Nephron progenitor cell (in vitro differentiated cells): Measurements from ENCODE around the gene CNIH4.

Source experiments
- DNase-seq: peaks from one replicate; pipeline ENCODE4 v3.0.0; 2021
- H3K27ac Mint-ChIP-seq: 2 replicates; pipeline ENCODE4 v1.8.0; 2021; ENCODE audit warnings: mild to moderate bottlenecking, moderate library complexity, mixed read lengths
- H3K27me3 Mint-ChIP-seq: 2 replicates; pipeline ENCODE4 v1.8.0; 2021; ENCODE audit warnings: mild to moderate bottlenecking, low read depth, mixed read lengths; ENCODE audit not compliant: poor library complexity
- H3K36me3 Mint-ChIP-seq: 2 replicates; pipeline ENCODE4 v1.8.0; 2021; ENCODE audit warnings: low read depth, mixed read lengths
- H3K4me1 Mint-ChIP-seq: 2 replicates; pipeline ENCODE4 v1.8.0; 2021; ENCODE audit warnings: mixed read lengths
- H3K4me3 Mint-ChIP-seq: 2 replicates; pipeline ENCODE4 v1.8.0; 2021; ENCODE audit warnings: mild to moderate bottlenecking, moderate library complexity, mixed read lengths
- H3K9me3 Mint-ChIP-seq: 2 replicates; pipeline ENCODE4 v1.8.0; 2021; ENCODE audit warnings: mild to moderate bottlenecking, moderate library complexity, mixed read lengths
- TF ChIP-seq, protein P1 (sequence below): fragments of 200-600 bp; sonication (generic); IDR thresholded peaks from 2 replicates; pipeline ENCODE4 v1.5.0; 2021; ENCODE audit warnings: antibody characterized with exemption

CNIH4 gene

DNA sequence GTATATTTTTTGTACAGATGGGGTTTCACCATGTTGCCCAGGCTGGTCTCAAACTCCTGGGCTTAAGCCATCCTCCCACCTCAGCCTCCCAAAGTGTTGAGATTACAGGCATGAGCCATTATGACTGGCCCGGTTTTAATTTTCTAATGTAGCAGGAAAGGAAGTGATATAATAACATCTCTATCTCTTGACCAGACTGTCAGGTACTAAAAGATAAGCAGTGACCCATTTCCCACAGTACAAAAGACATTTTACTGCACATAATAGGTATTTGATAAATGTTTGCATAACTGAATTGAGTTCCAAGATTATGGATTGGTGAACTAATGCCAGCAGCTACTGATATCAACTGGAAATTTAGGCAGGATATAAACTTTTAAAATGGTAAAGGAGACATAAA lies 30.7 kb upstream of the CNIH4 start:
- Mint-ChIP-seq H3K27me3 (no peaks in the 10 kb centered on the region), H3K36me3 (peaks cover 9% of the 10 kb centered on the region), H3K9me3 (no peaks in the 10 kb centered on the region), H3K27ac (no peak overlapping the region), H3K4me1 (peaks cover 30% of the 10 kb centered on the region), H3K4me3 (no peak overlapping the region)
- no peak for DNase-seq
- TF ChIP-seq, protein P1, sequence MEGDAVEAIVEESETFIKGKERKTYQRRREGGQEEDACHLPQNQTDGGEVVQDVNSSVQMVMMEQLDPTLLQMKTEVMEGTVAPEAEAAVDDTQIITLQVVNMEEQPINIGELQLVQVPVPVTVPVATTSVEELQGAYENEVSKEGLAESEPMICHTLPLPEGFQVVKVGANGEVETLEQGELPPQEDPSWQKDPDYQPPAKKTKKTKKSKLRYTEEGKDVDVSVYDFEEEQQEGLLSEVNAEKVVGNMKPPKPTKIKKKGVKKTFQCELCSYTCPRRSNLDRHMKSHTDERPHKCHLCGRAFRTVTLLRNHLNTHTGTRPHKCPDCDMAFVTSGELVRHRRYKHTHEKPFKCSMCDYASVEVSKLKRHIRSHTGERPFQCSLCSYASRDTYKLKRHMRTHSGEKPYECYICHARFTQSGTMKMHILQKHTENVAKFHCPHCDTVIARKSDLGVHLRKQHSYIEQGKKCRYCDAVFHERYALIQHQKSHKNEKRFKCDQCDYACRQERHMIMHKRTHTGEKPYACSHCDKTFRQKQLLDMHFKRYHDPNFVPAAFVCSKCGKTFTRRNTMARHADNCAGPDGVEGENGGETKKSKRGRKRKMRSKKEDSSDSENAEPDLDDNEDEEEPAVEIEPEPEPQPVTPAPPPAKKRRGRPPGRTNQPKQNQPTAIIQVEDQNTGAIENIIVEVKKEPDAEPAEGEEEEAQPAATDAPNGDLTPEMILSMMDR, result no peak

DNA sequence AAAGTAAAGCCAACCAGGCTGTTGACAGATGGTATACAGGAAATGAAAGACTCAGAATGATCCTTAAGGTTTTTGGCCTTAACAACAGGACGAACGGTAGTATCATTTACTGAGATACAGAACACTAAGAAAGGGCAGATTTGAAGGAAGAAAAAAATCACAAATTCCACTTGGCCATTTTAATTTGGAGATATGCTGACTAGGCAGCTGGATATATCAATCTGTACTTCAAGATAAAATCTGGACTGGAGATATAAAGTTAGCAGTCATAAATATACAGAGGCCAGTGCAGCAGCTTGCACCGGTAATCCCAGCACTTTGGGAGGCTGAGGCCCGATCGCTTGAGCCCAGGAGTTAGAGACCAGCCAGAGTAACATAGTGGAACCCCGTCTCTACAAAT lies 28.0 kb upstream of the CNIH4 start:
- TF ChIP-seq, protein P1, result no peak
- no peak for DNase-seq
- Mint-ChIP-seq H3K27me3 (no peaks in the 10 kb centered on the region), H3K27ac (no peak overlapping the region), H3K4me1 (peaks cover 30% of the 10 kb centered on the region), H3K36me3 (no peaks in the 10 kb centered on the region), H3K9me3 (no peaks in the 10 kb centered on the region), H3K4me3 (peak overlapping the region; percentile 97)

DNA sequence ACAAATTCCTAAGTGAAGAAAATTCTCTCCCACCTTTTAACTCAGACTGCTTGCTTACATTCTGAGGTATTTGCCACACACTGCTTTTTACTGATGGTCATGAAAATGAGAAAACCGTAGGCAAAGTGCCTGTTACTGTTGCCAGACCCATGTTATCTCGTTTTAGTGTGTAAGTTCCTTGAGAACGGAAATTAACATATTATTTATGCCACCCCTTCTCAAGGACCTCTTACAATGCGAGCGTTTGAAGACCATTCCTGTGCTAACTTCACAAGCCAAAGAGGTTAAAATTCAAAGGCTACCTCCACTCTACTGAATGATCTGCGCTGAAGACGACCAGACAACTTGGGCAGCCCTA lies 27.2 kb upstream of the CNIH4 start:
- peak overlapping the region; percentile 97 for H3K4me3 Mint-ChIP-seq
- H3K27ac Mint-ChIP-seq, result peak overlapping the region; percentile 100
- H3K4me1 Mint-ChIP-seq, result peaks cover 30% of the 10 kb centered on the region
- DNase-seq, result no peak
- TF ChIP-seq, protein P1, result no peak
- H3K36me3 Mint-ChIP-seq, result no peaks in the 10 kb centered on the region
- H3K27me3 Mint-ChIP-seq, result peaks cover 7% of the 10 kb centered on the region
- no peaks in the 10 kb centered on the region for H3K9me3 Mint-ChIP-seq

DNA sequence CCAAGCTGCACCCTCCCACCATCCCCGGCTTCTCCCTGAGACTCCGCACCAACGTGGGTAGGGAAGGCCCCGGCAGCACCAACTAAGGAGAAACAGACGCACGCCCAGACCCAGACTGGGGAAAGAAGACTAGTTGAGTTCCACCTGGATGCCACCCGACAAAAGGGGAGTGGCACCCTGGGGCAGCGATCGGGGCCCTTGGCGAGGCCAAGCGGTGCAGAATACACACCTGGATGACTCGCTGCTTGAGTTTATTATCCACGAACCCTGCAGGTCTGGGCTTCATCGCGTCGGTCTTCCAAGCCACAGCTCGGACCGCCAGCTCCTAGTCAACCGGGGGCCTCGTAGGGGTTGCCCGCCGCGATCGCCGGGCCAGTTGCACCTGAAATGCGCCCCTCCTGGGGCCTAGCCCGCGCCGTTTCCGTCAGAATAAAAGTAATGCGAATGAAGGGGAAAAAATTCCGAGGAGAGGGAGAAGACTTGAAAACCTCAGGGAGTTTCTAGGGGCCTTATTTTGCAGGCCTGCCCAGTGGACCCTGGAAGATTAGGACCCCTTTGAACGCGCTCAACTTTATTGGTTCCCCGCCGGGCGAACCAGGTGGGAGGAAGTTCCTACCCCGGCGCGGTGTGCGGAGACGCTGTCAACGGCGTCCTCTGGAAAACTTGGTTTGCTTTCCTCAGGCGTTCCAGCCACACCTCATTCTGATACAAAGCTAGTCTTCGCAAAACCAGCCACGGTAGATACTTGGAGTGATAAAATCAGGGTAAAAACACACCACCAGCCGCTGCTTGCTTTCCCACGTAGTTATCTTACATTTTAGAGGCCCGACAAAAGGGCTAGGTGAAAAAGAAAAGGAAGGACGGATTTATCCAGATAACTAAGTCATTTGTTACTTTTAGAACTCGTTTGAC lies 26.6 kb upstream of the CNIH4 start, which contains the start of gene NVL:
Gene NVL, minus strand, starts transcription at position 331 of the 912 bp plus-strand sequence. Its CDS starts 45 bp downstream, at position 286.
- DNase-seq, result peak; percentile 77
- peak within 1 kb of the TSS; percentile 97 for H3K4me3 Mint-ChIP-seq
- no peaks in the 10 kb centered on the region for H3K9me3 Mint-ChIP-seq
- TF ChIP-seq, protein P1, result no peak
- peaks cover 30% of the 10 kb centered on the region for H3K4me1 Mint-ChIP-seq
- H3K27ac Mint-ChIP-seq, result peak within 1 kb of the TSS; percentile 100
- H3K36me3 Mint-ChIP-seq, result no peaks in the 10 kb centered on the region
- peaks cover 9% of the 10 kb centered on the region for H3K27me3 Mint-ChIP-seq

DNA sequence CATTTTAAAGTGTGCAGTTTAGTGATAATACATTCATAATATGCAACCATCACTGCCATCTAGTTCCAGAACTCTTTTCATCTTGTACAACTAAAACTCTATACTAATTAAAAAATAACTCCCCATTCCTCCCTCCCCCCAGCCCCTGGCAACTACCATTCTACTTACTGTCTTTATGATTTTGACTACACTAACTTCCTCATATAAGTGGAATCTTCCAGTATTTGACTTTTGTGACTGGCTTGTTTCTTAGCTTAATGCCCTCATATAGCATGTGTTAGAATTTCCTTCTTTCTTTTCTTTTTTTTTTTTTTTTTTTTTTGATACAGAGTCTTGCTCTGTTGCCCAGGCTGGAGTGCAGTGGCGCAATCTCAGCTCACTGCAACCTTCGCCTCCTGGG lies 25.4 kb upstream of the CNIH4 start:
- no peak for DNase-seq

More for the DNA sequence above, 25.4 kb upstream of the CNIH4 start:
- TF ChIP-seq, protein P1, result no peak
- no peaks in the 10 kb centered on the region for H3K36me3 Mint-ChIP-seq
- H3K27ac Mint-ChIP-seq, result no peak overlapping the region
- H3K27me3 Mint-ChIP-seq, result peaks cover 9% of the 10 kb centered on the region
- peaks cover 30% of the 10 kb centered on the region for H3K4me1 Mint-ChIP-seq
- peak overlapping the region; percentile 97 for H3K4me3 Mint-ChIP-seq
- H3K9me3 Mint-ChIP-seq, result no peaks in the 10 kb centered on the region
